CD4-positive, alpha-beta T cell treated with Interleukin-15 for 4 hours (primary cell): ENCODE data around the gene WDPCP.
"Not testable (repeated sequence)": the region's sequence is repeated elsewhere in the genome, so short reads cannot be mapped to it uniquely, and the experiment has no call there.

ENCODE experiments used
- DNase-seq: peaks from one replicate; pipeline ENCODE4 v3.0.0-alpha.2; 2020; ENCODE audit warnings: low spot score

Gene WDPCP

DNA sequence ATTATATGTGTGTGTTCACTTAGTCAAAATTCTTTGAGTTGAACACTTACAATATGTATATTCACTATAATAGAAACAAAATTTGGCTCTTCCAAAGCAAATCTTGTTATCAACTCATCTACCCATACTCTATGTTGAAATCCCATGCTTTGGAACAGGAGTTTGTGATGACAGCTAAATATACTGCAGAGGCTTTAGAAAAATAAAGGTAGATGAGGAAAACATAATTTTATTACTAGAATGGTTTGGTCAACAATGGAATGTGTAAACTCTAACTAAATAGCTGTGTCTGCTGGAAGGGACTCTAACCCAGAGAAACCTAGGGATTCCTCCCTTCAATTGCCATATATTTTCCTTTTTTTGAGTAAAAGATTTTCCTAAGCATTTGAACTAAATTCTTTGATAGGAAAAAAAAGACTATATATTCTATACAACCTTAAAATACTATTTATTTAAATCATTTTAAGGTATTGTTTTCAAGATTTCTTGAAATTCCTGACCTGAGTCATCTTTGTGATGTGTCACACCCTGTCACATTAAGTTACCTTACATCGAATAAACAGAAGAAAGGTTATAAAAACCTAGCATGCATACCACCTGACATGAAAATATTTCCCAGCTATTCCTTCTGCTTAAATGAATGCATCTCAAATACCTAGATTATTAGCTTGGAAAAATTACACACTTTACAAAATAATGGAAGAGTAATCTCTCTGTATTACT lies 362.2 kb downstream of the WDPCP start:
- no peak for DNase-seq

- no peak for DNase-seq
Measured at GRCh38 chr2:63218800-63219526, 369.3 kb downstream of the WDPCP start.

GRCh38 chr2:63195310-63195709 lies 393.0 kb downstream of the WDPCP start:
- no peak for DNase-seq

GRCh38 chr2:63194175-63194574 lies 394.1 kb downstream of the WDPCP start:
- no peak for DNase-seq

GRCh38 chr2:63192889-63193774 lies 395.1 kb downstream of the WDPCP start:
- no peak for DNase-seq

DNA sequence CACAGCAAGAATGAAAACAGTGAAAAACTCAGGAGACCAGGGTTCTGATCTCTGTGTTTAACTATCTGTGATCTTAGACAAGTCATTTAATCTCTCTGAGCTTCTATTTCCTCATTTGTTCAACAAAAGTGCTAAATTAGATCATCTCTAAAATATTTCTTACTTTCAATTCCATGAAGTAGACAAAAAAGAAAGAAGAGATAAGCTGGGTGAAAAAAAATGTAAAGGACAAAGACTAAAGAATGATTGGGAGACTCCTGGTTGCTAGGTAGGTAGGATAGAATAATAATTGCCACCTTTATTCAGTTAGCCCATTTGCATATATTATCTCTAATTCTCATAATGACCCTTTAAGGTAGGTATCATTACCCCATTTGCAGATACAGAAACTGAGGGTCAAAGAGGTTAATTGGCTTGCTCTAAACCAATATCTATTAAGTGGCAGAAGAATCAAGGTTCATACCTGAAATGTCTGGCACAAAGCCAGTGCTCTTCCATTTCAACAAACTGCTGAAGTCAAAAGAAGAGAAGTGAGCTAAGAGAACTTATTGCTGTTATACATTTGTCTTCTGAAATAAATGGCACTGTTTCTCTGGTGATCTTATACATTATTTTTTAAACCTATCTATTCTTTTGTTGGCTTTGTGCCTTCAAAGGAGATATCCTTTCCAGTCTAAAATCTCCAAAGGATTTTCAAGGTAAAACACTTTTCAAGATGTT lies 395.9 kb downstream of the WDPCP start:
- DNase-seq = no peak

DNA sequence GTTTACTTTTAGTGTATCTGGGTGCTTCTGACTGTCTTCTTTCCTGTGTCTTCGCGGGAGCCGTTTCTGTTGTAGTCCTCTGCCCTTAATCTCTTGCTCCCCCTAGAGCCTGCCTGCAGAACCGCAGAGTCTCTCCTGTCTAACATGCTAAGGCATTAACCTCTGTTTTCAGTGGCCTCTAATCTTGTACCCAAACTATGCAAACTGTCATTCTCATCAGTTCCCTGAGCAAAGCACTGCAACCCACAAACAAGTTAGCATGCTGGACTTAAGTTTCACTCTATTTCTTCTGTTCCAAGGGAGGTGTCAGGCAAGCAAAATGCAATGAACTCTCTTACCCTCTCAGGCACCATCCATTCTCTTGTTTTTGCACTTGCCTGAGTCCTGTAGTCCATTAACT lies 399.3 kb downstream of the WDPCP start:
- no peak for DNase-seq

DNA sequence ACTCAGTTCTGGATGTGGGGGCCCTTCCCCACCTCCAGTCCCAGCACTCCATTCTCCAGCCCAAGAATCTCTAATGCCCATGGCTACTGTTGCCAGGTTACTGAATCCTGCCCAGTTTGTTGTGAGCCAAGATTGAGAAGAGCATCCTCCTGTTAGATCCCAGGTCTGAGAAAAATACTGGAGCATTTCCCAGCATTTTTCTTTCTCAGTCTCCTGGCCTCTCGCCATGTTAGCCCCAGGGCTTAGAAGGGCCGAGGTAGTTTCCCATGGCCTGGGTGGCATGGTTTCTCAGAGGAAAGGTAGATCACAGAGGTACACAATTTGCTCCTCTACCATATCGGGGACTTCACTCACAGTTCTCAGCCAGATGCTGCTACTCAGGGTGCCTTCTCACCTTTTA lies 401.9 kb downstream of the WDPCP start:
- DNase-seq = no peak

DNA sequence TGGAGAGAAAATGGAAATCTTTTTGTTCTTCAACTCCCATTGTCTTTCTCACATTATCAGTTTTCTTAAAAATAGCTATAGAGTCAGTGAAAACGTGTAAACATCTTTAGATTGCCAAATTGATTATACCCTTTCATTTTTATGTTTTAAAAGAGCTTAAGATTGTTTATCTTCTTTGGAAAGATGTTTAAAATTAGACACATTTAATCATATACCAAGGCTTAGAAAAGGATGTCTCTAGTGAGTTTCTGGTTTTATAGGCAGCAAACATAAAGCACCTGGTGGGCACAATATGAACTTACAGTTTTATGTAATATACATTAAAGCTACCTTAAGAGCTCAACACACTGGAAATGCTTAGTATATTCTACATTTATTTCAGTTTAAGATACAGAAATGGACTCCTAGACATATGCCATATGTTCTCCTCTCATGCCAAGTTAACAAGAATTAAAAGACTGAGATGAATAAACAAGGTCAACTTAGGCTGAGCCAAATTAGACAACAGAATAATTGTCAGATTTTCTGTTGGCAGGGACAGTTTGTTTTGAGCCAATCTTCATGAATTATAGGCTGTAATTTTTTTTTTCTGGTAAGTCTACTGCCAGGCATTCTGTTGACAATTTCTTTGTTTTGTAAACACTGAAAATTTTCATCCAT lies 425.0 kb downstream of the WDPCP start:
- DNase-seq = no peak

GRCh38 chr2:63159262-63159661 lies 429.0 kb downstream of the WDPCP start:
- DNase-seq = no peak

DNA sequence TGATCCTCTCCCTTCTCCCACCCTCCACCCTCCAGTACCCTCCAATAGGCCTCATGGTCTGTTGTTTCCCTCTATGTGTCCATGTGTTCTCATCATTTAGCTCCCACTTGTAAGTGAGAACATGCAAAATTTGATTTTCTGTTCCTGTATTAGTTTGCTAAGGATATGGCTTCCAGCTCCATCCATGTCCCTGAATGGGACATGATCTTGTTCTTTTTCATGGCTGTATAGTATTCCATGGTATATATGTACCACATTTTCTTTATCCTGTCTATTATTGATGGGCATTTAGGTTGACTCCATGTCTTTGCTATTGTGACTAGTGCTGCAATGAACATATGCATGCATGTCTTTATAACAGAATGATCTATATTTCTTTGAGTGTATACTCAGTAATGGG lies 451.6 kb downstream of the WDPCP start:
- DNase-seq = not testable (repeated sequence)

- no peak for DNase-seq
Measured at GRCh38 chr2:63132020-63132419, 456.3 kb downstream of the WDPCP start.

GRCh38 chr2:63131196-63131595 lies 457.1 kb downstream of the WDPCP start:
- DNase-seq = no peak

DNA sequence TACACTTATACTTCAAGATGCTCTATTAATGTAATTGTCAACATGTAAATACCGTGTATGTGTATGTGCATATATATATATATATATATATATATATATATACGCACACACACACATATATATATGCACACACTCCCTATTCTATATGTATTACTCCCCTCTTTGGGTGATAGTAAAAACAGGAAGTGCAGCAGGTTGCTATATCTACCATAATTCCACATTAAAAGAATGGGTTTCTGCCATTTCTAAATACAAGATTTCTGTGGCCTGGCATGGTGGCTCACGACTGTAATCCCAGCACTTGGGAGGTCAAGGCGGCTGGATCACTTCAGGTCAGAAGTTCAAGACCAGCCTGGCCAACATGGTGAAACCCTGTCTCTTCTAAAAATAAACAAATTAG lies 460.7 kb downstream of the WDPCP start:
- DNase-seq = no peak

DNA sequence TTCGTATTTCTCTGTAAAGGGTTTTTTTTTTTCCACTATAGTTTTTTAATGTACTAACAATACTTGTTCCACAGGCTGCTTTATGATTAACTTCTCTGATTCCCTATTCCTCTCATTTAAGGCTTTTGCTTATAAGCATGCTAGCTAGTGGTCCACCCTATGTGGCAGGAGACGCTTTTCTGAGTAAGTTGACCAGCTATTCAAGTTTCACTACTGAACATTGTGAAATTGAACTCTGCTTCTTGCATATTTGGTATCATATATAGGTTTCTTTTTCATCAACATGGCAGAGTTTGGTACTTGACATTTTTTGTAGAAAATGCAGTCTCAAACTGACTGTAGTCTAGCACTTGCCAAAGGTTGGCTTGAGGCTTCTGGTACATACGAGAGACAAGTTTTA lies 463.4 kb downstream of the WDPCP start:
- no peak for DNase-seq

DNA sequence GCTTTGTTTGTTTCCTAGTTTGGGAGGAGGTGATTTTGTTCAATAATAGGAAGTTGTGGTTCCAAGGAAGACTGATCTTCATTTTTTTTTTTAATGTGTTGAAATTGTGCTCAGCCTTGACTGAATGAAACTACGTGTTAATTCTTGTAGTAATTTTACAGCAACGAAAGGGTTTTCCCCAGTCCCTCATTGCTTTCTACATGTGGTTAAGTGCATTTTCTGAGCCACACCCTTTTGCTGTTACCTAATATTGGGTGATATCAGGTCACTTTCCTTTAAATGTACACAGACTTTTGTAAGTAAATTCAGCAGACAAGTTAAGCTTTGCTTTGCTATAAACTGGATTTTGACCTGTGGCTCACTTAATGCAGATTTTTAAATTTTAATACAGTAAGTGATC lies 464.1 kb downstream of the WDPCP start:
- DNase-seq = no peak

- no peak for DNase-seq
Measured at GRCh38 chr2:63122921-63123320, 465.4 kb downstream of the WDPCP start.

GRCh38 chr2:63121055-63121834 lies 467.0 kb downstream of the WDPCP start:
- DNase-seq = no peak

DNA sequence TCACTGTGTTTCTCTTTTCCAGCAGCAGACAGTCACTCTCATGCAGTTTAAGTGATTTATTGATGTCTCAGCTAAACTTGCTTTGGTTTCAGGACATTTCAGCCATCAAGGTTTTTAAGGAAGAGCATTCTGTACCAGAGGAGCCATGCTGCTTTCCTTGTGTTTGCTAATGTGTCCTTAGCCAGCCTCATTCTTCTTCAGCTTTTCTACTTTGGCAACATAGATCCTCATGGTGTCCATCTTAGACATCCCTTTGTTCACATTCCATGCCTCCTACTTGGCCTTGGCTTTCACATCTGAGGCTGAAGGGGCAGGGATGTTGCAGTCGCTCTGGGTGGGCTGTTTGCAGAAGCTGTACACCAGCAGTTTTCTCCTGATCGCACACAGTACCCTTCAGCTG lies 469.5 kb downstream of the WDPCP start:
- no peak for DNase-seq

GRCh38 chr2:63104482-63104881 lies 483.8 kb downstream of the WDPCP start:
- no peak for DNase-seq

- no peak for DNase-seq
Measured at GRCh38 chr2:63101954-63102353, 486.3 kb downstream of the WDPCP start.
